GM12874 (cell line): ENCODE results near the gene SELPLG.

Experiments
- CTCF ChIP-seq: IDR thresholded peaks from 2 replicates; pipeline ENCODE4 v1.5.1; 2011; ENCODE audit warnings: low read depth, mild to moderate bottlenecking, control low read depth, low read length, moderate library complexity; ENCODE audit not compliant: insufficient read depth

Gene SELPLG

GRCh38 chr12:108665608-108666202, 32.0 kb upstream of the SELPLG start:
- TF ChIP-seq CTCF, result no peak

GRCh38 chr12:108664338-108665258, 30.9 kb upstream of the SELPLG start:
- peak; percentile 87 for TF ChIP-seq CTCF

DNA sequence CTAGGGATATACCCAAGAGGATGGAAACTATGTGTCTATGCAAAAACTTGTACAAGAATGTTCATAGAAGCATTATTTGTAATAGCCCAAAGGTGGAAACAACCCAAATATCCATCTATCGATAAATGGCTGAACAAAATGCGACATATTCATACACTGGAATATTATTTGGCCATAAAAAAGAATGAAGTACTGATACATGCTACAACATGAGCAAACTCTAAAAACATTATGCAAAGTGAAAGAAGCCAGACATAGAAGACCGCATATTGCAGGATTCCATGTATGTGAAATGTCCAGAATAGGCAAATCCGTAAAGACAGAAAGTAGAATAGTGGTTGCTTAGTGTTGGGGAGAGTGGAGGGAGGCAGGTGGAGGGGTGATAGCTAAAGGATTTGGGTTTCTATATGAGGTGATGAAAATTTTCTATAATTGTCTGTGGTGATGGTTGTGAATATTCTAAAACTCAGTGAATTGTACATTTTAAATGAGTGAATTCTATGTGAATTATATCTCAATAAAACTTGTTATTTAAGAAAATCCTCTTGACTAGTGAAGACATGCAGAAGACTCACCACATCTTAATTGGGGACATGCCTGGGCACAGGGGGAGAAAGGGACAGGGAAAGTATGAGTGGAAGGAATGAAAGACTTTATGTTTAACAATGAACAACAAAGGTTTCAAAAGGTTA, 29.8 kb upstream of the SELPLG start:
- TF ChIP-seq CTCF, result no peak

- TF ChIP-seq CTCF, result no peak
These were observed 23.5 kb upstream of the SELPLG start for GRCh38 chr12:108657130-108657745.

GRCh38 chr12:108653922-108654321, 20.2 kb upstream of the SELPLG start:
- no peak for TF ChIP-seq CTCF

DNA sequence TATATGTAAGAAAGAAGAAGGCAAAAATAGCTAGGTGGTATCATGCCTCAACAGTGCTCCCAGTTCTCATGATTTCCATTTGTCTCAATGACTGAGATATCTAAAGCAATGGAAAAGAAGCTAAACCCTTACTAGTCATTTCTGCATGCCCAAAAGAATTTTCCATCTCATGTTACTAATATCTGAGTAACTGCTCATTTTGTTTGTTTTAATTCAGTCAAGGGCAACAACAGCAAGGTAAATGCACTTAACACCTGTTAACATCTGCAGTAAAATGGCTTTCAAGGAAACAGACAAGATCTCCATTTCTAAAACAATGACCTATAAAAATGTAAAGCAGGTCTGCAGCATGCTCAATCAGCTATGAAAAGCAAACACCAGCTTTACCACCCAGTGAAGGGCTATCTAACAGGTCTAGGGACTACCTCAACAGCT, 19.4 kb upstream of the SELPLG start:
- no peak for TF ChIP-seq CTCF

- TF ChIP-seq CTCF, result no peak
These were observed 16.4 kb upstream of the SELPLG start for GRCh38 chr12:108650083-108650482.
